Neural cell (in vitro differentiated cells): ENCODE measurements around the gene CCDC7.

Experiments used
- CTCF ChIP-seq: fragments of 450-650 bp; IDR thresholded peaks from 2 replicates; pipeline ENCODE4 v1.5.1; 2014; ENCODE audit warnings: antibody characterized with exemption, mild to moderate bottlenecking, moderate library complexity; ENCODE audit not compliant: poor library complexity, severe bottlenecking
- TF ChIP-seq, protein P1 (sequence below): IDR thresholded peaks from 2 replicates; pipeline ENCODE4 v1.6.1; 2012; ENCODE audit warnings: borderline replicate concordance

DNA sequence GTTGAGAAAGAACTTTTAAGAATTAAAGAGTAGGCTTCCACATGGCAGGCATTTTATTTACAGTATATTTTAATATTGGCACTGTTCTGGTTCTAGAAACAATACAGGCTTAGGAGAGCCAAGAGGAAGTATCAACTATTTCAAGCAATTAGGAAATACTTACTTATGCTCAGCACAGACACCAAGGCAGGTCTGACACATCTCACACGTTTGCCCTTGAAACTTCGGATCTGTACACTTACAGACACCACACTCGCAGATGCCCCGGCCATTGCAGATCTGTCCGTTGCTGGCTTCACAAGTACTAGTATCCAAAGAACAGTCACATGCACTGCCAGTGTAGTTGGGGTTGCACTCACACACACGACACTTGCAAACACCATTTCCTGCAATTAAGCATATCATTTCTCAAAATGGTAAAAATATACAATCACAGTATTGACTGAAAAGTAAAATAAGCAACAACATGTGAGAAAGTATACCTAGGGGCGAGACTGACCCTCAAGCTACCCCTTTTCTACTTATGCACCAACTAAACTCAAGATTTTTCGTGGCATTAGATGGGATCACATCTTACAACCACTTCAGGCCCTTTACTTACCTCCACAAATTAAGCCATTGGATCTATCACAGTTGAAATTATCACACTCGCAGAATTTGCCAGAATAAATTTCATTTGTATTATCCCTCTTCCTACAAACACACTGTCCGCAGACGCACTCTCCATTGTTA is 465.5 kb downstream of the CCDC7 start:
- no peak for TF ChIP-seq CTCF
- TF ChIP-seq, protein P1, sequence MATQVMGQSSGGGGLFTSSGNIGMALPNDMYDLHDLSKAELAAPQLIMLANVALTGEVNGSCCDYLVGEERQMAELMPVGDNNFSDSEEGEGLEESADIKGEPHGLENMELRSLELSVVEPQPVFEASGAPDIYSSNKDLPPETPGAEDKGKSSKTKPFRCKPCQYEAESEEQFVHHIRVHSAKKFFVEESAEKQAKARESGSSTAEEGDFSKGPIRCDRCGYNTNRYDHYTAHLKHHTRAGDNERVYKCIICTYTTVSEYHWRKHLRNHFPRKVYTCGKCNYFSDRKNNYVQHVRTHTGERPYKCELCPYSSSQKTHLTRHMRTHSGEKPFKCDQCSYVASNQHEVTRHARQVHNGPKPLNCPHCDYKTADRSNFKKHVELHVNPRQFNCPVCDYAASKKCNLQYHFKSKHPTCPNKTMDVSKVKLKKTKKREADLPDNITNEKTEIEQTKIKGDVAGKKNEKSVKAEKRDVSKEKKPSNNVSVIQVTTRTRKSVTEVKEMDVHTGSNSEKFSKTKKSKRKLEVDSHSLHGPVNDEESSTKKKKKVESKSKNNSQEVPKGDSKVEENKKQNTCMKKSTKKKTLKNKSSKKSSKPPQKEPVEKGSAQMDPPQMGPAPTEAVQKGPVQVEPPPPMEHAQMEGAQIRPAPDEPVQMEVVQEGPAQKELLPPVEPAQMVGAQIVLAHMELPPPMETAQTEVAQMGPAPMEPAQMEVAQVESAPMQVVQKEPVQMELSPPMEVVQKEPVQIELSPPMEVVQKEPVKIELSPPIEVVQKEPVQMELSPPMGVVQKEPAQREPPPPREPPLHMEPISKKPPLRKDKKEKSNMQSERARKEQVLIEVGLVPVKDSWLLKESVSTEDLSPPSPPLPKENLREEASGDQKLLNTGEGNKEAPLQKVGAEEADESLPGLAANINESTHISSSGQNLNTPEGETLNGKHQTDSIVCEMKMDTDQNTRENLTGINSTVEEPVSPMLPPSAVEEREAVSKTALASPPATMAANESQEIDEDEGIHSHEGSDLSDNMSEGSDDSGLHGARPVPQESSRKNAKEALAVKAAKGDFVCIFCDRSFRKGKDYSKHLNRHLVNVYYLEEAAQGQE = no peak
